Stimulated activated CD8-positive, alpha-beta memory T cell treated with anti-CD3 and anti-CD28 coated beads, Interleukin-4, amount 100 ng/mL, for 1 hour (primary cell): ENCODE measurements around the gene UBQLN4.
"Not testable (repeated sequence)": the region's sequence is repeated elsewhere in the genome, so short reads cannot be mapped to it uniquely, and the experiment has no call there.

Experiments
- DNase-seq, 2 donors: peaks; one replicate each; pipeline ENCODE4 v3.0.0-alpha.2; 2020; ENCODE audit warnings: low read depth in 2 of 2, low spot score in 1 of 2

UBQLN4 gene

DNA sequence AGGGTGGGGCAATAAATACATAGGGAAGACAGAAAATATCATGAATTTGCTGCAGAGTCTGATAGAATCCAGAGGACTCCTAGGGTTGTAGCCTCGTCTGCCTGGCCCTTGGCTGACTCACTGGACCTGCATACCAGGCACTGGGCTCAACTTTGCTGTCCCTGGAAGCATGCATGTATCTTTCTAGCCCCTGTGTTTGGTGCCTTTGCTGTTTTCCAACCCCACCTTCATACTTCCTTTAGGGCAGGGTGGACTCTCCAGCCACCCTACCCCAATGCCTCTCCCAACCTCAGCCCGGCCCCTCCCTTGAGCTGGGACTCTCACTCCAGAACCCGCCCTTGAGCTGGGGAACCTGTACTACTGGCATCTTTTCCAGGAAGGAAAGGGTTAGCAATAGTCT is 8.6 kb upstream of the UBQLN4 start:
- DNase-seq: no peak

GRCh38 chr1:156060937-156061636 is 7.5 kb upstream of the UBQLN4 start, which contains the start of gene RAB25:
Gene RAB25 (plus strand): TSS chr1:156061160. CDS start chr1:156061401, 241 bp downstream.
- no peak for DNase-seq

GRCh38 chr1:156056326-156056849 is 2.8 kb upstream of the UBQLN4 start:
- no peak for DNase-seq

- DNase-seq: no peak
Measured at GRCh38 chr1:156055281-156056048, 1.9 kb upstream of the UBQLN4 start.

DNA sequence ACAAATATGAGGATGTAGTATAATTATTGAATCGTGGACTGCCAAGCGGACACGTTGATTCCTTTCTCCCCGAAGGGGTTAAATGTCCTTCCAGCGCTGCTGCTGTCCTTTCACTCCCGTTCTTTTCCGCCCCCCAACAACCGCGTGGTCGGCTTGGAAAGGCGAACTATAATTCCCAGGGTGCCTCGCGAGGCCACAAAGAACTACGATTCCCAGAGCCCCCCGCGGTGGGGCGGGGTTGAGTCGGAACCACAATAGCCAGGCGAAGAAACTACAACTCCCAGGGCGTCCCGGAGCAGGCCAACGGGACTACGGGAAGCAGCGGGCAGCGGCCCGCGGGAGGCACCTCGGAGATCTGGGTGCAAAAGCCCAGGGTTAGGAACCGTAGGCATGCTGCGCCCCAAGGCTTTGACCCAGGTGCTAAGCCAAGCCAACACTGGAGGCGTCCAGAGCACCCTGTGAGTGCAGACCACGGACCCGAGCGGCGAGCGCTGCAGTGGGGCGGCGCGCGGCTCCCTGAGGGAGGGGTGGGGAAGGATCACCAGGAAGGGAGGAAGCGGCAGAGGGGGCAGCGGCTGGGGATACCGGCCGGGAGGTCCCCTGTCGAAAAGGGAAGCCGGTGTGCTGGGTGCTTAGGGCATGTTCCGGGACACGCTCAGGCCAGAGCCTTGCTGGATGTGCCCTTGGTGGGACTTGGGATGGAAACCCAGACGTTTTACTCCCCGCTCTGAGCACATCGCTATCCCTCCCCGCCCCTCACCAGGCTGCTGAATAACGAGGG is 1.1 kb upstream of the UBQLN4 start, which contains the start of gene LAMTOR2:
Gene LAMTOR2, plus strand, starts transcription at position 283 of the 781 bp plus-strand sequence. Its CDS starts 108 bp downstream, at position 391.
- DNase-seq: peak; percentile 89

GRCh38 chr1:156052862-156053767 is 483 bp downstream of the UBQLN4 start:
- DNase-seq: peak in 1 of 2 donors; percentile 43

DNA sequence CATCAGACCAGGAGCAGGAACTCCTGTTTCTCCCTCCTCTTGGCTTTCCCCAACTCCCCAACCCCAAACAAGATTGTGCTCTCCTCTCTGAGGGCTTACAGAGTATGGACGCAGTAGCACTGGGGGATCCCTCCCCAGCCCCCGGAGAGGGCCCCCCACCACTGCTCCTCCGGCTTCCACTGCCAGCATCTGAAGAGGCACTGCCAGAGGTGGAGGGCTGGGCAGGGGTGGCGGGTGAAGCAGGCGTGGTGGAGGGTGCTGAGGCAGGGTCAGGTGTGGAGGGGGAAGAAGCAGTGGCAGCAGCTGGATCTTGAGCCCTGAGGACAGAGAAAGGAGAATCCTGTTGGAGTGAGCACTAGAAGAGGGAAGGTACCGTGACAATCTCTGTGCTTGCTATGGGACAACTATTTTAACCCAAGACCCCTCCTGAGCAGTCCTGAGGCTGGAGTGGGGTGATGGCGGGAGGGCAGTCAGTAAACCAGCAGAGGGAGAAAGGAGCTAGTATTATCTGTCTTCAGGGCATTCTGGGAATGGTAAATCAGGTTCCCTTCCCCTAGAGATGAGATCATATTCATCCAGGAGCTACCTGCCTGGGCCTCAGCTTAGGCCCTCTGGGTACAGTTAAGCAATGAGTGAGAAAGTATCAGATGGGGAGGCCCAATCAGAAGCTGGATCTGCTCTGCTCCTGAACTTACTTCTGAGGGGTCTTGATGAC is 2.4 kb downstream of the UBQLN4 start:
- DNase-seq: no peak

- DNase-seq: no peak
Measured at GRCh38 chr1:156050376-156050775, 3.2 kb downstream of the UBQLN4 start.

DNA sequence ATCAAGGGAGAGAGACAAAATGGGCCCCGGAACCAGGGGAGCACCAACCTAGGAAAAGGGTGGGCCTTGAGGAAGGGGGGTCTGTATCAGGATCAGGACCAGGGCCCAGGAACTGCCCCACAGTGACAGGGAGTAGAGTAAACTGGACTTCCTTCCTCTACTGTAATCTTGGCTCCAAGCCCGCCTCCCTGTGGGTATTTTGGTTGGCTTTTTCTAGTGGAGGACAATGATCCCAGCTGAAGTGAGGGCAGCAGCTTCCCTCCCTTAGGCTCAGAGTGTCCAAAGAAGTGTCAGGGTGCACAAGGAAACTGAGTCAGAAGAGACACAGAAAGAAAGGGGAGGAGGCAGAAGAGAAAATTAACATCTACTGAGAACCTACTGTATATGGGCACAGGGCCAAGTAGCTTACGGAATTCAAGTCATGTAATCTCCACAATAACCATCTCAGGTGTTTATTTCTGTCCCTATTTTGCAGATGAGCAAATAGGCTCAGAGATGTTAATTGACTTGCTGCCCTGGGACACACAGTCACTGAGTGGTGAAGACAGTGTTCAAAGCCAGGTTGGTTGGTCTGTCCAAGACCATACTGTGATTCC is 4.8 kb downstream of the UBQLN4 start:
- DNase-seq: no peak

GRCh38 chr1:156045076-156045475 is 8.5 kb downstream of the UBQLN4 start:
- DNase-seq: no peak

- no peak for DNase-seq
Measured at GRCh38 chr1:156042828-156043227, 10.8 kb downstream of the UBQLN4 start.

GRCh38 chr1:156034991-156035390 is 18.6 kb downstream of the UBQLN4 start:
- not testable (repeated sequence) for DNase-seq

DNA sequence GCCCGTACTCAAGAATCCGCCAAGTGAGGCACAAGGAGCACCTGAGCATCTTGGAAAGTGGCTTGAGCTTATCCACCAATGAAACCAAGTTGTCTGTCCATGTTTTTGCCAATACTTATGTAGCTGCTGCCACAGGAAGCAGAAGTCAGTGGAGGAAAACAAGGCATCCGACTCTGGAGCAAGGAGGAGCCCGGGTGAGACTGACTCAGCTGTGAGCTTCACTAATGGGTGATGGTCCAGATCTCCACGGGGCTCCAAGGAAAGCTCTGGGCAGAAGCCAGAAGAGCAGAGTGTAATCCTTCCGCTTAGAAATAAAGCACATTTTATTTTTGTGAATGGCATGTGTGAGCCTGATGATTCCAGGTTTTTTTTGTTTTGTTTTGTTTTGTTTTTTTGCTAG is 20.6 kb downstream of the UBQLN4 start:
- DNase-seq: no peak

DNA sequence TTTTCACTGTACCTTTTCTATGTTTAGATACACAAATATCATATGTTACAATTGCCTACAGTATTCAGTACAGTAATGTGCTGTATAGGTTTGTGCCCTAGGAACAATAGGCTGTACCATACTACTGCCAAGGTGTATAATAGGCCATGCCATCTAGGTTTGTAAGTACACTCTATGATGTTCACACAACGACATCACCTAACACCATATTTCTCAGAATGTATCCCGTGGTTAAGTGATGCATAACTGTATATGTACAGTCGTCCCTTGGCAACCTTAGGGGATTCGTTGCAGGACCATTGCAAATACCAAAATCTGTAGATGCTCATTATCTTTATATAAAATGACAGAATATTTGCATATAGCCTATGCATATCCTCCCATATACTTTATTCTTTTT is 27.0 kb downstream of the UBQLN4 start:
- no peak for DNase-seq

- no peak for DNase-seq
Measured at GRCh38 chr1:156025876-156026275, 27.7 kb downstream of the UBQLN4 start.

DNA sequence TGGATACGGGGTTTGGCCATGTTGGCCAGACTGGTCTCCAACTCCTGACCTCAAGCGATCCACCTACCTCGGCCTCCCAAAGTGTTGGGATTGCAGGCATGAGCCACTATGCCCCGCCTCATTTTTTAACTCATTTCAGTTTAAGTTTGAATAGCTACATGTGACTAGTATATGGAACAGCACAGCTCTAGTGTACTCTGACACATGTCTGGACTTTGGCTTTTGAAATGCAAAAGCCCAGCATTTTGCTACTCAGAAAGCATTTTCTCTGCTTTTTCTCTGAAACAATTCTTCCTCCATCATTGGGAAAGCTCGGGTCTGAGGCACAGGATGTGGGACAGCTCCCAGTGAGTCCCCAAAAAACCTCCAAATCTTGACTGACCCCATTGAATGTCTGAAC is 28.8 kb downstream of the UBQLN4 start:
- no peak for DNase-seq

DNA sequence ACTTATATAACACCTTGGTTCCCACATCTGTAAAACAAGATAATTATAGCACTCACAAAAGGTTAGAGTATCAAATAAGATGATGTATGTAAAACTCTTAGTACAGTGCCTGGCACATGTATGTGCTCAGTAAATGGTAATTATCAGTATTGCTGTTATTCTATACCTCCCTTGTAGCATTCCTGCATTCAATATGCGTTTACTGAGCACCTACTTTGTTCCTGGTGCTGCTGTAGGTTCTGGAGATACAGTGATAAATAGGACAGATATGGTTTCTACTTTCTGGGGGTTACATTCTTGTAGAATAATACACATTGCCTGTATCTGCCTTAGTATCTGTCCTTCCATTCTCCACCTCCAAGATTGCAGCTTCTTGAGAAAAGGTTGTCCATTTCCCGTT is 31.6 kb downstream of the UBQLN4 start:
- no peak for DNase-seq

- DNase-seq: no peak
Measured at GRCh38 chr1:156021093-156021428, 32.5 kb downstream of the UBQLN4 start.

GRCh38 chr1:156020293-156021092 is 33.1 kb downstream of the UBQLN4 start, which contains the start of gene SSR2:
Gene SSR2 (minus strand): TSS chr1:156020951. CDS start chr1:156020167, 784 bp downstream.
- DNase-seq: peak; percentile 65 to 68
